Tibial artery (tissue), 4 donors: Measurements from ENCODE around the gene SYPL1.

Experiments used
- DNase-seq, 2 donors: peaks; one replicate each; pipeline ENCODE4 v3.0.0-alpha.2; 2019
- H3K27ac ChIP-seq, 2 donors: fragments of 200-600 bp; sonication (generic) in 1 of 2; 1 replicate in 1 of 2; 2 replicates in 1 of 2; pipeline ENCODE4 v1.5.1; 2018 to 2019; ENCODE audit warnings: mild to moderate bottlenecking in 1 of 2
- H3K27me3 ChIP-seq, 2 donors: fragments of 200-600 bp; sonication (generic) in 1 of 2; one replicate each; pipeline versions ENCODE4 v1.5.1 to v1.6.0; 2016 to 2019
- H3K36me3 ChIP-seq, 3 donors: fragments of 200-600 bp; sonication (generic) in 2 of 3; one replicate each; pipeline ENCODE4 v1.5.1; 2016 to 2019; ENCODE audit warnings: mild to moderate bottlenecking in 2 of 3
- H3K4me1 ChIP-seq, 4 donors: fragments of 200-600 bp; sonication (generic) in 2 of 4; 1 replicate in 3 of 4; 2 replicates in 1 of 4; pipeline ENCODE4 v1.5.1; 2016 to 2019
- H3K4me3 ChIP-seq, 2 donors: fragments of 200-600 bp; sonication (generic) in 1 of 2; 1 replicate in 1 of 2; 2 replicates in 1 of 2; pipeline ENCODE4 v1.5.1; 2018 to 2019; ENCODE audit warnings: mild to moderate bottlenecking in 2 of 2
- H3K9me3 ChIP-seq, 3 donors: fragments of 200-600 bp; sonication (generic) in 1 of 3; one replicate each; pipeline ENCODE4 v1.5.1; 2016 to 2019
- intact Hi-C: fragments of 100-400 bp; cut with DNase I; formaldehyde crosslinking; loops from one replicate; pipeline ENCODE4 v1.15.0; 2023; ENCODE audit warnings: low total_unique reads
- TF ChIP-seq, protein P1 (sequence below), 2 experiments: fragments of 200-600 bp in 1 of 2; fragments of 450-650 bp in 1 of 2; IDR thresholded peaks; one replicate each; pipeline ENCODE4 v1.5.1; 2017 to 2019; ENCODE audit warnings: antibody characterized with exemption in 2 of 2, mild to moderate bottlenecking in 1 of 2, moderate library complexity in 1 of 2

SYPL1 gene

DNA sequence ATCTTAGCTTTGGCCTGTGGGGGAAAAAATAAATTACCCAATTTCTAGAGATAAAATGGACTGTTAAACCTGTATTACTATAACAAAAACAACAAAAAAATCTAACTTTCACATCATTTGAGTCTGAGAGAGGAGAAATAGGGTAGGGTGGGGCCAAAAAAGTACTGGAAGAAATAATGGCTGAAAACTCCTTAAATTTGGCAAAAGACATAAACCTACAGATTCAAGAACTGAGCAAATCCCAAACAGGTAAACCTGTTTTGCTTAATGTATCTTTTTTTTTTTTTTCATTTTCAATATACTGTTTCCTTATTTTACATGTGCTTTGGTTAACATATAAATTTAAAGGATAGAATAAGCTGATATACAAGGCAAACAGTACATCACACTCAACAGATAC is 27.1 kb downstream of the SYPL1 start:
- TF ChIP-seq, protein P1, sequence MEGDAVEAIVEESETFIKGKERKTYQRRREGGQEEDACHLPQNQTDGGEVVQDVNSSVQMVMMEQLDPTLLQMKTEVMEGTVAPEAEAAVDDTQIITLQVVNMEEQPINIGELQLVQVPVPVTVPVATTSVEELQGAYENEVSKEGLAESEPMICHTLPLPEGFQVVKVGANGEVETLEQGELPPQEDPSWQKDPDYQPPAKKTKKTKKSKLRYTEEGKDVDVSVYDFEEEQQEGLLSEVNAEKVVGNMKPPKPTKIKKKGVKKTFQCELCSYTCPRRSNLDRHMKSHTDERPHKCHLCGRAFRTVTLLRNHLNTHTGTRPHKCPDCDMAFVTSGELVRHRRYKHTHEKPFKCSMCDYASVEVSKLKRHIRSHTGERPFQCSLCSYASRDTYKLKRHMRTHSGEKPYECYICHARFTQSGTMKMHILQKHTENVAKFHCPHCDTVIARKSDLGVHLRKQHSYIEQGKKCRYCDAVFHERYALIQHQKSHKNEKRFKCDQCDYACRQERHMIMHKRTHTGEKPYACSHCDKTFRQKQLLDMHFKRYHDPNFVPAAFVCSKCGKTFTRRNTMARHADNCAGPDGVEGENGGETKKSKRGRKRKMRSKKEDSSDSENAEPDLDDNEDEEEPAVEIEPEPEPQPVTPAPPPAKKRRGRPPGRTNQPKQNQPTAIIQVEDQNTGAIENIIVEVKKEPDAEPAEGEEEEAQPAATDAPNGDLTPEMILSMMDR (IDR thresholded peaks at IDR 0.05) = no peak
- no peaks in the 10 kb centered on the region for H3K4me1 ChIP-seq
- H3K36me3 ChIP-seq = peaks cover 16 to 18% (median 18%) of the 10 kb centered on the region in 3 donors
- H3K4me3 ChIP-seq = no peak overlapping the region
- intact Hi-C loops = no loop called here
- DNase-seq = no peak
- H3K9me3 ChIP-seq = no peaks in the 10 kb centered on the region
- no peaks in the 10 kb centered on the region for H3K27me3 ChIP-seq
- no peak overlapping the region for H3K27ac ChIP-seq

DNA sequence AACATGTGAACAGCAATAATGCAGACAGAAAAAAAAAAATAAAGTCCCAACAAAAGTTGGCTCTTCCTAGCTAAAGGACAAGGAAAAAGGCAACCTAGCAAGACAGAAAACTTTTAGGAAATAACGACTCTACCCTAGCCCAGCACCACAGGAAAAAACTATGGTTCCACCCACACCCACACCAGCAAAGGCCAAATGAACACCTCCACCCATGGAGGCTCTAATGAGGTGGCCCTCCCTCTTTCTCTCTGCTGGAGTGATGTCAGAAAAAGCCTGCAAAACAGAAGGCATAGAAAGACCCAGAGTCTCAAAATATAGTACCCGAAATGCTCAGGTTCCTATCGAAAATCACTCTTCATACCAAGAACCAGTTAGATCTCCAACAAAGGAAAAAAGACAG is 28.4 kb downstream of the SYPL1 start:
- H3K27me3 ChIP-seq = no peaks in the 10 kb centered on the region
- TF ChIP-seq, protein P1 (IDR thresholded peaks at IDR 0.05) = no peak
- no peak for DNase-seq
- intact Hi-C loops = no loop called here
- no peaks in the 10 kb centered on the region for H3K4me1 ChIP-seq
- peaks cover 5 to 10% (median 6%) of the 10 kb centered on the region in 3 donors for H3K36me3 ChIP-seq
- no peak overlapping the region for H3K27ac ChIP-seq
- no peak overlapping the region for H3K4me3 ChIP-seq
- no peaks in the 10 kb centered on the region for H3K9me3 ChIP-seq

DNA sequence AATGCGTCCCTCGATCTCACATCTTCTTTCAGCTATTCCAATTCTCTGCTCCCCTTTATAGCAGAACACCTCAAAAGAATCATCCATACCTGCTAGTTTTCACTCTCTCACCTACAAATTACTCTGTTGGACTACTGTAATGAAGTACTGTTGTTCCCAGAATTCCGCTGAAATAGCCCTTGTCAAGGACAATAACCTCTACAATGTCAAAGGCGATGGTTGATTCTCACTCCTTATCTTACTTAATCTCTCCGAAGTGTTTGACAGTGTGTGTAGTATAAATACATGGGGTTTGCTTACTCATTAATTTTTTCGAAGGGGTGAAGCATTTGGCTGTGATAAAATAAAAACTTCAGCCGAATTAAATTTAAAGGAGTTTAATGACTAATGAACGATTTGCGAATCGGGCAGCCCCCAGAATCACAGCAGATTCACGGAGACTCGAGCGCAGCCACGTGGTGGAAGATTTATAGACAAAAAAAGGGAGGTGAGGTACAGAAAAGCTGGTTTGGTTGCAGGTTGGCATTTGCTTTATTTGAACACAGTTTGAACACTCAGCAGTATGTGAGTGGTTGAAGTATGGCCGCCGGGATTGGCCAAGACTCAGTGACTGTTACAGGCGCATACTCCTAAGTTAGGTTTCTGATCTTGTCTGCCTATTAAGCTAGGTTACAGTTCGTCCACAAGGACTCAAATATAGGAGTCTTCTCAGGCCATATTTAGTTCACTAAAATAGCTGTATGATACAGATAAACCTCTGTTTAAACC is 29.8 kb downstream of the SYPL1 start:
- intact Hi-C loops = no loop called here
- H3K4me1 ChIP-seq = no peaks in the 10 kb centered on the region
- no peak overlapping the region for H3K27ac ChIP-seq
- H3K9me3 ChIP-seq = no peaks in the 10 kb centered on the region
- DNase-seq = no peak
- no peaks in the 10 kb centered on the region for H3K27me3 ChIP-seq
- H3K4me3 ChIP-seq = no peak overlapping the region
- no peaks in the 10 kb centered on the region for H3K36me3 ChIP-seq
- TF ChIP-seq, protein P1 (IDR thresholded peaks at IDR 0.05) = no peak

DNA sequence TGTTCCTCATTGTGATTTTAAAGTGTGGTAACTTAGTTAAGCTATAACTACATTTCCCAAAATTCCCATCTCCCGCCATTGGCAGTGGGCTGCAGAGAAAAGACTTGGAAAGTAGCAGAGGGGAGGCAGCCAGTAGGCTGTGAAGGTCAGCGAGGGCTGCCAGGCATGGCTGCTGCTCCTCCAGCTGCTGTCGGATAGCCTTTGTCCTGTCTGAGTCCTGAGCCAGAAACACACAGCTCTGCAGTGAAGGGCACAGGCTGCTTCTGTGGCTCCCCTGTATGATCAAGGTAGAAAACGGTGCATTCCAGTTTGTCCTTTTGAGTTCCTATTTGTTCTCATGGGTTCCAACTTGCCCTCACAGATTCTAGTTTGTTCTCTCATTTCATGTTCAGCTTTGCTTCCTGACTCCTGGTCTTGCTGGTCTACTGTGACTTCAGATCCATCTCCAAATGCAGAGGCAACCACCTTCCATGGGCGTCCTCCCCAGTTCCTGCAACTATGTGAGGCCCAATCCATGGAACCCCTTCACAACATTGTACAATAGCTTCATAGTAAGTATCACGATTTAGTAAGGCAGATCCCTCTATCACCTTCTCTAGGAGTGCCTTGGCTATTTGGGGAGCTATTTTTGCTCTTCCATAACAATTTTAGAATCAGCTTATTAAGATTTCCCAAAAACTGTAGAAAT is 31.7 kb downstream of the SYPL1 start:
- intact Hi-C loops = no loop called here
- H3K9me3 ChIP-seq = no peaks in the 10 kb centered on the region
- no peaks in the 10 kb centered on the region for H3K36me3 ChIP-seq
- TF ChIP-seq, protein P1 (IDR thresholded peaks at IDR 0.05) = no peak
- no peak overlapping the region for H3K4me3 ChIP-seq
- no peaks in the 10 kb centered on the region for H3K4me1 ChIP-seq
- H3K27ac ChIP-seq = no peak overlapping the region
- no peaks in the 10 kb centered on the region for H3K27me3 ChIP-seq
- DNase-seq = no peak

DNA sequence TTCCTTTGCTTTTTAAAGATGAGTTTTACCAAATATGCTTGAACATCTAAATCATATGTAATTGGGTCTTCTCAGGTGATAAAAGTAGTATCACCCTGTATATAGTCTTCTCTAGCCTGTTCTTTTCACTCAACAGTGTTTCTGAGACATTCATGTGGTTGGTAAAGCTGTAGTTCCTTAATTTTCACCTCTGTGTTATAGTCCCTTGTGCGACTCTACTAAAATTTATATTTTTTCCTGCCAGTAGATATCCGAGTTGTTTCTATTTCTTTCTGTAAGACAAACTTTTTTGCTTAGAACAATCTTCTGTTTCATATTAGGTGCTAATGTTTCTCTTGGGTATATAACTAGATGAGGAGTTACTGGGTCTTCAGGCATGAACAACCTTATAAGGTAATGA is 35.6 kb downstream of the SYPL1 start:
- DNase-seq = no peak
- no peaks in the 10 kb centered on the region for H3K36me3 ChIP-seq
- no peak overlapping the region for H3K27ac ChIP-seq
- TF ChIP-seq, protein P1 (IDR thresholded peaks at IDR 0.05) = no peak
- peaks cover 0 to 16% (median 10%) of the 10 kb centered on the region in 4 donors for H3K4me1 ChIP-seq
- no peaks in the 10 kb centered on the region for H3K9me3 ChIP-seq
- H3K4me3 ChIP-seq = no peak overlapping the region
- intact Hi-C loops = no loop called here
- no peaks in the 10 kb centered on the region for H3K27me3 ChIP-seq
